Measurements from ENCODE around the gene CTAG2.
"Not testable (repeated sequence)": the region's sequence is repeated elsewhere in the genome, so short reads cannot be mapped to it uniquely, and the experiment has no call there.

GRCh38 chrX:154608823-154609222 lies 44.6 kb downstream of the CTAG2 start:
- TF ChIP-seq CTCF, POLR2A, EP300 (IDR thresholded peaks at IDR 0.05): not testable (repeated sequence)

Measured in upper lobe of left lung (tissue), 4 donors.